Transverse colon (tissue), 4 donors: Measurements from ENCODE around the gene CLP1.

Experiments used
- CTCF ChIP-seq, 5 experiments: fragments of 200-600 bp in 3 of 5; fragments of 450-650 bp in 2 of 5; sonication (generic) in 3 of 5; IDR thresholded peaks; 1 replicate in 2 of 5; 2 replicates in 3 of 5; pipeline ENCODE4 v1.5.1; 2016 to 2017; ENCODE audit warnings: antibody characterized with exemption in 5 of 5, inconsistent platforms in 3 of 5, mild to moderate bottlenecking in 2 of 5, moderate library complexity in 1 of 5
- POLR2A ChIP-seq: fragments of 450-650 bp; IDR thresholded peaks from one replicate; pipeline ENCODE4 v1.6.1; 2016; ENCODE audit warnings: antibody characterized with exemption, mild to moderate bottlenecking, moderate library complexity
- POLR2AphosphoS5 ChIP-seq, 3 donors: sonication (generic); formaldehyde crosslinking; IDR thresholded peaks; one replicate each; pipeline ENCODE4 v1.6.1; 2016; ENCODE audit warnings: antibody characterized with exemption in 3 of 3

GRCh38 chr11:57638005-57638781 is 19.4 kb upstream of the CLP1 start:
- TF ChIP-seq CTCF (IDR thresholded peaks at IDR 0.05) (no peak), POLR2A (peak; percentile 12), POLR2AphosphoS5 (IDR thresholded peaks at IDR 0.05) (peak in 2 of 3 donors; percentile 9 to 56)
